HepG2 (cell line): ENCODE results near the gene PSME3IP1. TPM values are rescaled to one million over a fixed set of nuclear protein-coding genes. Genes with fewer than 3 reads are reported as not detected.
A peak's percentile ranks its signal among the peaks of the same experiment; 100 is the strongest.

ENCODE experiments used
- MEIS1 ChIP-seq: sonication (generic); formaldehyde crosslinking; IDR thresholded peaks from 2 replicates; pipeline ENCODE4 v1.9.0; 2021; ENCODE audit warnings: mild to moderate bottlenecking, missing genetic modification reagents, moderate library complexity, borderline replicate concordance
- NCOA1 ChIP-seq: sonication (generic); formaldehyde crosslinking; IDR thresholded peaks from 2 replicates; pipeline ENCODE4 v1.9.0; 2021; ENCODE audit warnings: missing genetic modification reagents
- RFXANK ChIP-seq: IDR thresholded peaks from 2 replicates; pipeline ENCODE4 v1.6.1; 2016
- SIX1 ChIP-seq: sonication (generic); formaldehyde crosslinking; IDR thresholded peaks from 2 replicates; pipeline ENCODE4 v1.4.0; 2020; ENCODE audit warnings: missing genetic modification reagents, borderline replicate concordance
- SMARCE1 ChIP-seq: fragments of 450-650 bp; IDR thresholded peaks from 2 replicates; pipeline ENCODE4 v1.6.1; 2017; ENCODE audit warnings: borderline replicate concordance
- ZBTB26 ChIP-seq: IDR thresholded peaks from 2 replicates; pipeline ENCODE4 v1.6.1; 2016; ENCODE audit warnings: missing compliant biosample characterization, missing genetic modification reagents, borderline replicate concordance
- ZHX1 ChIP-seq: sonication (generic); formaldehyde crosslinking; IDR thresholded peaks from 2 replicates; pipeline ENCODE4 v1.8.1; 2022; ENCODE audit warnings: low read depth, mild to moderate bottlenecking, missing genetic modification reagents
- ZMYM2 ChIP-seq: sonication (generic); formaldehyde crosslinking; IDR thresholded peaks from 2 replicates; pipeline ENCODE4 v1.8.0; 2022; ENCODE audit warnings: mild to moderate bottlenecking, missing genetic modification reagents
- ZNF142 ChIP-seq: sonication (generic); formaldehyde crosslinking; IDR thresholded peaks from 2 replicates; pipeline ENCODE4 v1.4.0; 2020; ENCODE audit warnings: missing genetic modification reagents
- ZNF362 ChIP-seq: sonication (generic); formaldehyde crosslinking; IDR thresholded peaks from 2 replicates; pipeline ENCODE4 v1.4.0; 2020; ENCODE audit warnings: missing genetic modification reagents, mild to moderate bottlenecking, borderline replicate concordance
- ZNF558 ChIP-seq: sonication (generic); formaldehyde crosslinking; IDR thresholded peaks from 2 replicates; pipeline ENCODE4 v1.9.0; 2022; ENCODE audit warnings: mild to moderate bottlenecking, missing genetic modification reagents, borderline replicate concordance
- ZNF577 ChIP-seq: sonication (generic); formaldehyde crosslinking; IDR thresholded peaks from 2 replicates; pipeline ENCODE4 v1.4.0; 2020; ENCODE audit warnings: mild to moderate bottlenecking, low read depth, missing genetic modification reagents, borderline replicate concordance
- ZNF75D ChIP-seq: sonication (generic); formaldehyde crosslinking; IDR thresholded peaks from 2 replicates; pipeline ENCODE4 v1.8.1; 2023; ENCODE audit warnings: missing genetic modification reagents, mild to moderate bottlenecking, borderline replicate concordance
- polyA plus RNA-seq, 8 experiments: library from polyadenylated mRNA; depleted of rRNA in 3 of 8; stranded (reverse) in 7 of 8; unstranded in 1 of 8; fragments of >200 nt; fragmentation: Illumina TruSeq in 4 of 8; extraction: Trizol in 4 of 8; gene quantifications; 2 replicates each; pipeline versions ENCODE4 v1.2.1 to v1.2.3, GENCODE V29; 2011 to 2016; ENCODE audit warnings: low read depth in 4 of 8, missing spikeins in 1 of 8, mixed read lengths in 1 of 8; ENCODE audit not compliant: insufficient read depth in 1 of 8
- total RNA-seq, 5 experiments: library from RNA; depleted of rRNA; stranded (reverse); fragments of >200 nt; fragmentation: Illumina TruSeq; extraction: Trizol; gene quantifications; 2 replicates each; pipeline ENCODE4 v1.2.3, GENCODE V29; 2016; ENCODE audit warnings: low read depth in 1 of 5
- TF ChIP-seq, protein P1 (sequence below), 2 experiments: fragments of 450-650 bp in 1 of 2; sonication (generic) in 1 of 2; formaldehyde crosslinking; IDR thresholded peaks; 2 replicates each; pipeline versions ENCODE4 v1.5.0 to v1.8.0; 2020 to 2022; ENCODE audit warnings: mild to moderate bottlenecking in 1 of 2, missing genetic modification reagents in 1 of 2
- TF ChIP-seq, protein P2 (sequence below): sonication (generic); formaldehyde crosslinking; IDR thresholded peaks from 2 replicates; pipeline ENCODE4 v1.4.0; 2020; ENCODE audit warnings: low read depth, mild to moderate bottlenecking, missing genetic modification reagents

The PSME3IP1 gene
- total and polyA plus RNA-seq, 2 of the 13 experiments (the other 11 are each of a cell fraction or from before 2014, with no cell fraction given): 90.8 to 99.8 TPM

GRCh38 chr16:57185446-57185944 is 344 bp downstream of the PSME3IP1 start (continued):
- TF ChIP-seq ZNF558: peak; percentile 52; the same call in 1 of the 2 replicates
- TF ChIP-seq ZHX1 (CRISPR knock-in tag): no peak
- TF ChIP-seq ZBTB26 (CRISPR knock-in tag): peak; percentile 44; the same call in 1 of the 2 replicates
- TF ChIP-seq ZNF577: no peak
- TF ChIP-seq, protein P1, sequence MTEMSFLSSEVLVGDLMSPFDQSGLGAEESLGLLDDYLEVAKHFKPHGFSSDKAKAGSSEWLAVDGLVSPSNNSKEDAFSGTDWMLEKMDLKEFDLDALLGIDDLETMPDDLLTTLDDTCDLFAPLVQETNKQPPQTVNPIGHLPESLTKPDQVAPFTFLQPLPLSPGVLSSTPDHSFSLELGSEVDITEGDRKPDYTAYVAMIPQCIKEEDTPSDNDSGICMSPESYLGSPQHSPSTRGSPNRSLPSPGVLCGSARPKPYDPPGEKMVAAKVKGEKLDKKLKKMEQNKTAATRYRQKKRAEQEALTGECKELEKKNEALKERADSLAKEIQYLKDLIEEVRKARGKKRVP (CRISPR knock-in tag; IDR thresholded peaks at IDR 0.05): no peak
- TF ChIP-seq NCOA1 (CRISPR knock-in tag): no peak
- no peak for TF ChIP-seq ZMYM2 (CRISPR knock-in tag)
- TF ChIP-seq, protein P2, sequence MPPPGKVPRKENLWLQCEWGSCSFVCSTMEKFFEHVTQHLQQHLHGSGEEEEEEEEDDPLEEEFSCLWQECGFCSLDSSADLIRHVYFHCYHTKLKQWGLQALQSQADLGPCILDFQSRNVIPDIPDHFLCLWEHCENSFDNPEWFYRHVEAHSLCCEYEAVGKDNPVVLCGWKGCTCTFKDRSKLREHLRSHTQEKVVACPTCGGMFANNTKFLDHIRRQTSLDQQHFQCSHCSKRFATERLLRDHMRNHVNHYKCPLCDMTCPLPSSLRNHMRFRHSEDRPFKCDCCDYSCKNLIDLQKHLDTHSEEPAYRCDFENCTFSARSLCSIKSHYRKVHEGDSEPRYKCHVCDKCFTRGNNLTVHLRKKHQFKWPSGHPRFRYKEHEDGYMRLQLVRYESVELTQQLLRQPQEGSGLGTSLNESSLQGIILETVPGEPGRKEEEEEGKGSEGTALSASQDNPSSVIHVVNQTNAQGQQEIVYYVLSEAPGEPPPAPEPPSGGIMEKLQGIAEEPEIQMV: no peak
- no peak for TF ChIP-seq RFXANK (CRISPR knock-in tag)
- peak; percentile 84; the same call in 1 of the 2 replicates for TF ChIP-seq ZNF75D (CRISPR knock-in tag)
- no peak for TF ChIP-seq SIX1 (CRISPR knock-in tag)
- TF ChIP-seq ZNF142: no peak; the same call in 1 of the 2 replicates
- TF ChIP-seq SMARCE1: no peak
- 0 out of 2 replicates have a peak, but pooled peaks have one; percentile 40 for TF ChIP-seq ZNF362 (CRISPR knock-in tag)
- TF ChIP-seq MEIS1: no peak
